CD14-positive monocyte (primary cell): ENCODE measurements around the gene PCID2. TPM values are rescaled to one million over a fixed set of nuclear protein-coding genes. Genes with fewer than 3 reads are reported as not detected.

ENCODE experiments used
- DNase-seq, 3 donors: peaks; one replicate each; pipeline ENCODE4 v3.0.0-alpha.2; 2011 to 2022
- H2AFZ ChIP-seq: 2 replicates; pipeline ENCODE4 v1.6.0; 2012; ENCODE audit warnings: mild to moderate bottlenecking, low read depth, low read length, inconsistent platforms; ENCODE audit not compliant: insufficient read depth, poor library complexity, severe bottlenecking
- H3K27ac ChIP-seq, 2 donors: 1 replicate in 1 of 2; 2 replicates in 1 of 2; pipeline ENCODE4 v1.5.1; 2012 to 2013; ENCODE audit warnings: low read length in 2 of 2, control low read depth in 1 of 2, inconsistent platforms in 1 of 2, low read depth in 1 of 2, mild to moderate bottlenecking in 1 of 2
- H3K27me3 ChIP-seq, 2 donors: one replicate each; pipeline versions ENCODE4 v1.6.0 to v1.6.1; 2011 to 2013; ENCODE audit warnings: low read length in 2 of 2; ENCODE audit not compliant: control insufficient read depth in 2 of 2, insufficient read depth in 2 of 2
- H3K36me3 ChIP-seq, 2 donors: replicated peaks in 1 of 2; 1 replicate in 1 of 2; 2 replicates in 1 of 2; pipeline versions ENCODE4 v1.5.1 to v1.6.1; 2012 to 2013; ENCODE audit warnings: low read length in 2 of 2, control low read depth in 1 of 2, inconsistent platforms in 1 of 2, mild to moderate bottlenecking in 1 of 2; ENCODE audit not compliant: insufficient read depth in 2 of 2, control insufficient read depth in 1 of 2
- H3K4me1 ChIP-seq, 2 donors: 1 replicate in 1 of 2; 2 replicates in 1 of 2; pipeline versions ENCODE4 v1.5.1 to v1.6.1; 2012 to 2013; ENCODE audit warnings: low read length in 2 of 2, control low read depth in 1 of 2, inconsistent platforms in 1 of 2, mild to moderate bottlenecking in 1 of 2, moderate library complexity in 1 of 2; ENCODE audit not compliant: insufficient read depth in 2 of 2, control insufficient read depth in 1 of 2
- H3K4me2 ChIP-seq: replicated peaks from 2 replicates; pipeline ENCODE3; 2012; ENCODE audit warnings: low read length, moderate library complexity, mild to moderate bottlenecking; ENCODE audit not compliant: poor library complexity, severe bottlenecking; ENCODE audit errors: extremely low read depth
- H3K4me3 ChIP-seq, 3 experiments: fragments of 200-600 bp in 1 of 3; sonication (generic) in 1 of 3; replicated peaks in 1 of 3; 1 replicate in 2 of 3; 2 replicates in 1 of 3; pipeline ENCODE4 v1.5.1; 2011 to 2013; ENCODE audit warnings: low read length in 3 of 3, mild to moderate bottlenecking in 3 of 3, control low read depth in 2 of 3, low read depth in 2 of 3, inconsistent platforms in 1 of 3, moderate library complexity in 1 of 3
- H3K79me2 ChIP-seq: 2 replicates; pipeline ENCODE4 v1.6.0; 2012; ENCODE audit warnings: mild to moderate bottlenecking, control low read depth, inconsistent platforms, low read length, moderate library complexity; ENCODE audit not compliant: insufficient read depth
- H3K9ac ChIP-seq: 2 replicates; pipeline ENCODE4 v1.6.0; 2017; ENCODE audit warnings: low read length, mild to moderate bottlenecking; ENCODE audit not compliant: insufficient read depth, poor library complexity, severe bottlenecking
- H3K9me3 ChIP-seq, 2 donors: replicated peaks in 1 of 2; 1 replicate in 1 of 2; 2 replicates in 1 of 2; pipeline versions ENCODE4 v1.5.1 to v1.6.1; 2012 to 2013; ENCODE audit warnings: low read length in 2 of 2, control low read depth in 1 of 2; ENCODE audit not compliant: control insufficient read depth in 1 of 2, insufficient read depth in 1 of 2
- H4K20me1 ChIP-seq: 2 replicates; pipeline ENCODE4 v1.6.0; 2012; ENCODE audit warnings: mild to moderate bottlenecking, low read length, control low read depth, moderate library complexity; ENCODE audit not compliant: insufficient read depth
- H3K27ac Mint-ChIP-seq, 7 donors: one replicate each; pipeline ENCODE4 v1.8.0; 2020; ENCODE audit warnings: mild to moderate bottlenecking in 7 of 7, mixed read lengths in 7 of 7, moderate library complexity in 6 of 7, inconsistent platforms in 2 of 7
- H3K27me3 Mint-ChIP-seq, 3 donors: one replicate each; pipeline ENCODE4 v1.8.0; 2021 to 2022; ENCODE audit warnings: low read depth in 3 of 3, mild to moderate bottlenecking in 3 of 3, mixed read lengths in 3 of 3, moderate library complexity in 3 of 3, inconsistent platforms in 1 of 3
- H3K36me3 Mint-ChIP-seq, 2 donors: one replicate each; pipeline ENCODE4 v1.8.0; 2020; ENCODE audit warnings: mixed read lengths in 2 of 2, inconsistent platforms in 1 of 2, mild to moderate bottlenecking in 1 of 2
- H3K4me1 Mint-ChIP-seq: one replicate; pipeline ENCODE4 v1.8.0; 2020; ENCODE audit warnings: mild to moderate bottlenecking, mixed read lengths
- H3K4me3 Mint-ChIP-seq, 2 donors: one replicate each; pipeline ENCODE4 v1.8.0; 2020; ENCODE audit warnings: mild to moderate bottlenecking in 2 of 2, mixed read lengths in 2 of 2, moderate library complexity in 1 of 2
- H3K9me3 Mint-ChIP-seq, 7 donors: one replicate each; pipeline ENCODE4 v1.8.0; 2020 to 2022; ENCODE audit warnings: mixed read lengths in 7 of 7, mild to moderate bottlenecking in 6 of 7, moderate library complexity in 6 of 7, inconsistent platforms in 2 of 7
- CTCF ChIP-seq: fragments of 200-600 bp; IDR thresholded peaks from one replicate; pipeline ENCODE4 v1.8.0; 2022; ENCODE audit warnings: antibody characterized with exemption, mild to moderate bottlenecking
- WGBS: methylation state at CpG from one replicate; pipeline ENCODE4 v1.1.5; 2013; ENCODE audit warnings: missing lambda C conversion rate; ENCODE audit not compliant: insufficient coverage; 5-methylcytosine and 5-hydroxymethylcytosine counted together
- intact Hi-C, 2 donors: fragments of 100-400 bp; cut with micrococcal nuclease; formaldehyde crosslinking; loops; one replicate each; pipeline versions ENCODE4 v1.15.0 to v1.15.1; 2023
- polyA plus RNA-seq, 3 donors: library from polyadenylated mRNA; depleted of rRNA in 1 of 3; unstranded in 2 of 3; stranded (reverse) in 1 of 3; fragments of 300-500 nt in 2 of 3; fragments of >200 nt in 1 of 3; fragmentation: Illumina TruSeq in 2 of 3; gene quantifications; 1 replicate in 2 of 3; 2 replicates in 1 of 3; pipeline ENCODE4 v1.2.3, GENCODE V29; 2012 to 2021

Gene PCID2
- polyA plus RNA-seq, 3 donors = 31.5 to 39.8 (median 34.2) TPM

GRCh38 chr13:113152984-113153809 lies 55.3 kb downstream of the PCID2 start:
- Histone ChIP-seq H4K20me1 (no peaks in the 10 kb centered on the region), H3K9me3 (peaks cover 4 to 6% of the 10 kb centered on the region in 2 donors), H3K4me2 (peak overlapping the region; percentile 94), H3K4me3 (peak overlapping the region; percentile 31 to 77 (median 46)), H3K36me3 (no peaks in the 10 kb centered on the region), H3K4me1 (peaks cover 24 to 28% of the 10 kb centered on the region in 2 donors), H2AFZ (peak overlapping the region; percentile 100), H3K27ac (peak overlapping the region in 1 of 2 donors; percentile 45), H3K9ac (peak overlapping the region; percentile 67), H3K27me3 (peaks cover 13 to 27% of the 10 kb centered on the region in 2 donors), H3K79me2 (no peaks in the 10 kb centered on the region)
- WGBS = 11% methylated on average over 58 of the region's 60 CpGs
- no peak for TF ChIP-seq CTCF
- H3K9me3 Mint-ChIP-seq = peaks cover 2 to 22% (median 11%) of the 10 kb centered on the region in 7 donors
- peak overlapping the region in 5 of 7 donors; percentile 57 to 91 (median 75) for H3K27ac Mint-ChIP-seq
- H3K4me3 Mint-ChIP-seq = peak overlapping the region; percentile 83 to 97
- H3K4me1 Mint-ChIP-seq = peaks cover 27% of the 10 kb centered on the region
- H3K36me3 Mint-ChIP-seq = peaks cover 6 to 7% of the 10 kb centered on the region in 2 donors
- DNase-seq = peak in 2 of 3 donors; percentile 16 to 33
- H3K27me3 Mint-ChIP-seq = peaks cover 27 to 35% (median 35%) of the 10 kb centered on the region in 3 donors
- intact Hi-C loops = loop anchor here (2.0 to 5.0 kb wide), 2 partner anchors 56 to 144 kb away; partner anchors contain the start of genes CUL4A (in 1 of the 2), LAMP1 (in 1 of the 2) and PCID2 (in 1 of the 2)

- H3K9ac ChIP-seq = peak overlapping the region; percentile 67
- H3K9me3 Mint-ChIP-seq = peaks cover 2 to 22% (median 11%) of the 10 kb centered on the region in 7 donors
- peaks cover 24 to 28% of the 10 kb centered on the region in 2 donors for H3K4me1 ChIP-seq
- H3K4me2 ChIP-seq = peak overlapping the region; percentile 94
- H2AFZ ChIP-seq = peak overlapping the region; percentile 100
- no peaks in the 10 kb centered on the region for H4K20me1 ChIP-seq
- peaks cover 6 to 7% of the 10 kb centered on the region in 2 donors for H3K36me3 Mint-ChIP-seq
- H3K27ac Mint-ChIP-seq = peak overlapping the region in 4 of 7 donors; percentile 5 to 82 (median 66)
- intact Hi-C loops = loop anchor here (2.0 to 5.0 kb wide), 2 partner anchors 56 to 145 kb away; partner anchors contain the start of genes CUL4A (in 1 of the 2), LAMP1 (in 1 of the 2) and PCID2 (in 1 of the 2)
- peak overlapping the region; percentile 31 to 77 (median 46) for H3K4me3 ChIP-seq
- H3K36me3 ChIP-seq = no peaks in the 10 kb centered on the region
- H3K27ac ChIP-seq = no peak overlapping the region
- no peaks in the 10 kb centered on the region for H3K79me2 ChIP-seq
- peaks cover 27% of the 10 kb centered on the region for H3K4me1 Mint-ChIP-seq
- WGBS = 50% methylated on average over 2 of the region's 2 CpGs
- TF ChIP-seq CTCF = no peak
- H3K27me3 ChIP-seq = peaks cover 13 to 27% of the 10 kb centered on the region in 2 donors
- H3K9me3 ChIP-seq = peaks cover 4 to 6% of the 10 kb centered on the region in 2 donors
- no peak for DNase-seq
- H3K27me3 Mint-ChIP-seq = peaks cover 26 to 34% (median 33%) of the 10 kb centered on the region in 3 donors
- peak overlapping the region; percentile 83 to 97 for H3K4me3 Mint-ChIP-seq
Measured at GRCh38 chr13:113152691-113152983, 55.8 kb downstream of the PCID2 start.
